Tibial artery (tissue), 4 donors: ENCODE data around the gene EML6.

Source experiments
- DNase-seq, 2 donors: peaks; one replicate each; pipeline ENCODE4 v3.0.0-alpha.2; 2019
- H3K27ac ChIP-seq, 2 donors: fragments of 200-600 bp; sonication (generic) in 1 of 2; 1 replicate in 1 of 2; 2 replicates in 1 of 2; pipeline ENCODE4 v1.5.1; 2018 to 2019; ENCODE audit warnings: mild to moderate bottlenecking in 1 of 2
- H3K27me3 ChIP-seq, 2 donors: fragments of 200-600 bp; sonication (generic) in 1 of 2; one replicate each; pipeline versions ENCODE4 v1.5.1 to v1.6.0; 2016 to 2019
- H3K36me3 ChIP-seq, 3 donors: fragments of 200-600 bp; sonication (generic) in 2 of 3; one replicate each; pipeline ENCODE4 v1.5.1; 2016 to 2019; ENCODE audit warnings: mild to moderate bottlenecking in 2 of 3
- H3K4me1 ChIP-seq, 4 donors: fragments of 200-600 bp; sonication (generic) in 2 of 4; 1 replicate in 3 of 4; 2 replicates in 1 of 4; pipeline ENCODE4 v1.5.1; 2016 to 2019
- H3K4me3 ChIP-seq, 2 donors: fragments of 200-600 bp; sonication (generic) in 1 of 2; 1 replicate in 1 of 2; 2 replicates in 1 of 2; pipeline ENCODE4 v1.5.1; 2018 to 2019; ENCODE audit warnings: mild to moderate bottlenecking in 2 of 2
- H3K9me3 ChIP-seq, 3 donors: fragments of 200-600 bp; sonication (generic) in 1 of 3; one replicate each; pipeline ENCODE4 v1.5.1; 2016 to 2019
- CTCF ChIP-seq, 2 experiments: fragments of 200-600 bp in 1 of 2; fragments of 450-650 bp in 1 of 2; IDR thresholded peaks; one replicate each; pipeline ENCODE4 v1.5.1; 2017 to 2019; ENCODE audit warnings: antibody characterized with exemption in 2 of 2, mild to moderate bottlenecking in 1 of 2, moderate library complexity in 1 of 2
- intact Hi-C: fragments of 100-400 bp; cut with DNase I; formaldehyde crosslinking; loops from one replicate; pipeline ENCODE4 v1.15.0; 2023; ENCODE audit warnings: low total_unique reads

EML6 gene

GRCh38 chr2:54859997-54860701, 136.7 kb downstream of the EML6 start:
- TF ChIP-seq CTCF (IDR thresholded peaks at IDR 0.05), result no peak
- H3K27ac ChIP-seq, result no peak overlapping the region
- intact Hi-C loops, result no loop called here
- no peaks in the 10 kb centered on the region for H3K4me1 ChIP-seq
- H3K36me3 ChIP-seq, result no peaks in the 10 kb centered on the region
- H3K27me3 ChIP-seq, result no peaks in the 10 kb centered on the region
- DNase-seq, result no peak
- H3K9me3 ChIP-seq, result no peaks in the 10 kb centered on the region
- no peak overlapping the region for H3K4me3 ChIP-seq

- intact Hi-C loops, result no loop called here
- no peaks in the 10 kb centered on the region for H3K9me3 ChIP-seq
Observed at GRCh38 chr2:54862229-54862628, 138.8 kb downstream of the EML6 start.

GRCh38 chr2:54862742-54863141, 139.3 kb downstream of the EML6 start:
- no peaks in the 10 kb centered on the region for H3K36me3 ChIP-seq
- intact Hi-C loops, result no loop called here
- H3K4me3 ChIP-seq, result no peak overlapping the region
- DNase-seq, result no peak
- H3K27ac ChIP-seq, result no peak overlapping the region
- no peaks in the 10 kb centered on the region for H3K4me1 ChIP-seq
- H3K27me3 ChIP-seq, result no peaks in the 10 kb centered on the region
- TF ChIP-seq CTCF (IDR thresholded peaks at IDR 0.05), result no peak
- H3K9me3 ChIP-seq, result no peaks in the 10 kb centered on the region

More at GRCh38 chr2:54862229-54862628, 138.8 kb downstream of the EML6 start:
- no peak overlapping the region for H3K4me3 ChIP-seq
- TF ChIP-seq CTCF (IDR thresholded peaks at IDR 0.05), result no peak
- no peaks in the 10 kb centered on the region for H3K4me1 ChIP-seq
- H3K27me3 ChIP-seq, result no peaks in the 10 kb centered on the region
- no peak for DNase-seq
- no peaks in the 10 kb centered on the region for H3K36me3 ChIP-seq
- H3K27ac ChIP-seq, result no peak overlapping the region

- Histone ChIP-seq H3K27ac (no peak overlapping the region), H3K27me3 (no peaks in the 10 kb centered on the region), H3K4me1 (no peaks in the 10 kb centered on the region), H3K4me3 (no peak overlapping the region), H3K36me3 (no peaks in the 10 kb centered on the region), H3K9me3 (no peaks in the 10 kb centered on the region)
- intact Hi-C loops, result no loop called here
- DNase-seq, result no peak
- no peak for TF ChIP-seq CTCF (IDR thresholded peaks at IDR 0.05)
Observed at GRCh38 chr2:54863660-54864059, 140.2 kb downstream of the EML6 start.

GRCh38 chr2:54864096-54864495, 140.6 kb downstream of the EML6 start:
- no peaks in the 10 kb centered on the region for H3K9me3 ChIP-seq
- DNase-seq, result no peak
- intact Hi-C loops, result no loop called here
- H3K27me3 ChIP-seq, result no peaks in the 10 kb centered on the region
- H3K36me3 ChIP-seq, result no peaks in the 10 kb centered on the region
- H3K4me3 ChIP-seq, result no peak overlapping the region
- no peak overlapping the region for H3K27ac ChIP-seq
- TF ChIP-seq CTCF (IDR thresholded peaks at IDR 0.05), result no peak
- no peaks in the 10 kb centered on the region for H3K4me1 ChIP-seq

GRCh38 chr2:54864727-54865126, 141.3 kb downstream of the EML6 start:
- no peaks in the 10 kb centered on the region for H3K4me1 ChIP-seq
- no peak for TF ChIP-seq CTCF (IDR thresholded peaks at IDR 0.05)
- H3K4me3 ChIP-seq, result no peak overlapping the region
- no peaks in the 10 kb centered on the region for H3K36me3 ChIP-seq
- H3K9me3 ChIP-seq, result no peaks in the 10 kb centered on the region
- no peaks in the 10 kb centered on the region for H3K27me3 ChIP-seq
- intact Hi-C loops, result no loop called here
- no peak overlapping the region for H3K27ac ChIP-seq
- DNase-seq, result no peak
